Measurements from ENCODE around the gene LTBP4.
"Not testable (repeated sequence)": the region's sequence is repeated elsewhere in the genome, so short reads cannot be mapped to it uniquely, and the experiment has no call there.

LTBP4 gene, protein sequence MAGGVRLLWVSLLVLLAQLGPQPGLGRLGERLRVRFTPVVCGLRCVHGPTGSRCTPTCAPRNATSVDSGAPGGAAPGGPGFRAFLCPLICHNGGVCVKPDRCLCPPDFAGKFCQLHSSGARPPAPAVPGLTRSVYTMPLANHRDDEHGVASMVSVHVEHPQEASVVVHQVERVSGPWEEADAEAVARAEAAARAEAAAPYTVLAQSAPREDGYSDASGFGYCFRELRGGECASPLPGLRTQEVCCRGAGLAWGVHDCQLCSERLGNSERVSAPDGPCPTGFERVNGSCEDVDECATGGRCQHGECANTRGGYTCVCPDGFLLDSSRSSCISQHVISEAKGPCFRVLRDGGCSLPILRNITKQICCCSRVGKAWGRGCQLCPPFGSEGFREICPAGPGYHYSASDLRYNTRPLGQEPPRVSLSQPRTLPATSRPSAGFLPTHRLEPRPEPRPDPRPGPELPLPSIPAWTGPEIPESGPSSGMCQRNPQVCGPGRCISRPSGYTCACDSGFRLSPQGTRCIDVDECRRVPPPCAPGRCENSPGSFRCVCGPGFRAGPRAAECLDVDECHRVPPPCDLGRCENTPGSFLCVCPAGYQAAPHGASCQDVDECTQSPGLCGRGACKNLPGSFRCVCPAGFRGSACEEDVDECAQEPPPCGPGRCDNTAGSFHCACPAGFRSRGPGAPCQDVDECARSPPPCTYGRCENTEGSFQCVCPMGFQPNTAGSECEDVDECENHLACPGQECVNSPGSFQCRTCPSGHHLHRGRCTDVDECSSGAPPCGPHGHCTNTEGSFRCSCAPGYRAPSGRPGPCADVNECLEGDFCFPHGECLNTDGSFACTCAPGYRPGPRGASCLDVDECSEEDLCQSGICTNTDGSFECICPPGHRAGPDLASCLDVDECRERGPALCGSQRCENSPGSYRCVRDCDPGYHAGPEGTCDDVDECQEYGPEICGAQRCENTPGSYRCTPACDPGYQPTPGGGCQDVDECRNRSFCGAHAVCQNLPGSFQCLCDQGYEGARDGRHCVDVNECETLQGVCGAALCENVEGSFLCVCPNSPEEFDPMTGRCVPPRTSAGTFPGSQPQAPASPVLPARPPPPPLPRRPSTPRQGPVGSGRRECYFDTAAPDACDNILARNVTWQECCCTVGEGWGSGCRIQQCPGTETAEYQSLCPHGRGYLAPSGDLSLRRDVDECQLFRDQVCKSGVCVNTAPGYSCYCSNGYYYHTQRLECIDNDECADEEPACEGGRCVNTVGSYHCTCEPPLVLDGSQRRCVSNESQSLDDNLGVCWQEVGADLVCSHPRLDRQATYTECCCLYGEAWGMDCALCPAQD (N-terminal part only)

GRCh38 chr19:40601134-40601974 is at the start of gene LTBP4:
LTBP4 (plus strand) TSS chr19:40601369; CDS start chr19:40601388, 19 bp downstream.
- DNase-seq, result no peak

GRCh38 chr19:40552848-40553247 is 48.3 kb upstream of the LTBP4 start:
- DNase-seq, result no peak

DNA sequence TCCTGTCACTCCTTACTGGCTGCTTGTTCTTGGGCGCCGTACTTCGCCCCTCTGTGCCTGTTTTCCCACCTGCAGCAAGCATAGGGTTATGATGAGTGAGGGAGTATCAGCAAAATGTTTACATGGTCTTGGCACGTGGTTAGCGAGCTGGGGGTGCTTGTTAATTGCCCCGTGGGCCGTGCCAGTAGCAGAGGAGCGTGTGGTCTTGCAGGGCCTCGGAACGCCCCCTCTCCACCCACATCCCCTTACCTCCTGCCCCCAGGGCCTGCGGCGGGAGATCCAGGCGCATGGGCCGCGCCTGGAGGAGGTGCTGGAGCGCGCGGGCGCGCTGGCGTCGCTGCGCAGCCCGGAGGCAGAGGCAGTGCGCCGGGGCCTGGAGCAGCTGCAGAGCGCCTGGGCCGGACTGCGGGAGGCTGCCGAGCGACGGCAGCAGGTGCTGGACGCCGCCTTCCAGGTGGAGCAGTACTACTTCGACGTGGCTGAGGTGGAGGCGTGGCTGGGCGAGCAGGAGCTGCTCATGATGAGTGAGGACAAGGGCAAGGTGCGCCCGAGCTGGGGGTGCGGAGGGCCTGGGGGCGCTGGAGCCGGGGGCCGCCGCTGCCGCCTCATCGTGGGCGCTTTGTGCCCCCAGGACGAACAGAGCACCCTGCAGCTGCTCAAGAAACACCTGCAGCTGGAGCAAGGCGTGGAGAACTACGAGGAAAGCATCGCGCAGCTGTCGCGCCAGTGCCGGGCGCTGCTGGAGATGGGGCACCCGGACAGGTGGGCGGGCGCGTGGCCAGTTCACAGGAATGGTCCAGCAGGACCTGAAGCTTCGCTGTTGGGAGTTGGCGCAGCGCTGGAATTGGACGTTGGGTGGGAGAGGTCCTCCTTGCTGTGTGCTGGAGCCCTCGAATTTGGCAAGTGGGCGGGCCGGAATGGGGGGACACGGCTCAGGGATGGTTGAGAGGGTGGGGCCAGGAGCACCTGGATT is 47.0 kb upstream of the LTBP4 start:
- DNase-seq, result no peak

- DNase-seq, result no peak
Measured at GRCh38 chr19:40555978-40556689, 45.0 kb upstream of the LTBP4 start.

DNA sequence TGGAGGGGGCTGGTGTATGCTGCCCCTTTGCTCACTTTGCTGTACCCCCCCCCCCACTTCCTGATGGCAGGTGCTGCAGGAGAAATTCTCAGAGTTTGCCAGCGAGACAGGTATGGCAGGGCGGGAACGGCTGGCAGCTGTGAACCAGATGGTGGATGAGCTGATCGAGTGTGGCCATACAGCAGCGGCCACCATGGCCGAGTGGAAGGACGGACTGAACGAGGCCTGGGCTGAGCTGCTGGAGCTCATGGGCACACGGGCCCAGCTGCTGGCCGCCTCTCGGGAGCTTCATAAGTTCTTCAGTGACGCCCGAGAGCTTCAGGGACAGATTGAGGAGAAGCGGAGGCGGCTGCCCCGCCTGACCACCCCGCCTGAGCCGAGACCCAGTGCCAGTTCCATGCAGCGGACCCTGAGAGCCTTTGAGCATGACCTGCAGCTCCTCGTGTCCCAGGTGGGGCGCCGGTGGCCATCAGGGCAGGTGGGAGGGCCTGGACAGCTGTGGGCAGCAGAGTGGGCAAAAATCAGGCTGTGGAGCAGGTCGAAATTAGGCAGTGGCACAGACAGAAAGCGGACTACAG is 44.1 kb upstream of the LTBP4 start:
- DNase-seq, result no peak

DNA sequence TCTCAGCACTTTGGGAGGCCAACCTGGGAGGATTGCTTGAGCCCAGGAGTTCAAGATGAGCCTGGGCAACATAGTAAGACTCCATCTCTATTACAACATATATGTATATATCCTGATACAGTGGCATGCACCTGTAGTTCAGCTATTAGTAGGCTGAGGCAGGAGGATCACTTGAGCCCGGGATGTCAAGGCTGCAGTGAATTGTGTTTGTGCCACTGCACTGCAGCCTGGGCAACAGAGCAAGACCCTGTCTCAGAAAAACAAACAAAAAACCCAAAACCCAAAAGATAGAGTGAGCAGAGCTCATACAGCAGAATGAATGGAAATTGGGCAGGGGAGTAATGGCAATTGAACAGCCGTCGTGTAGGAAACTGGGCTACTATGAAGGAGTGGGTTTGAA is 41.8 kb upstream of the LTBP4 start:
- DNase-seq, result no peak

GRCh38 chr19:40560092-40560507 is 41.1 kb upstream of the LTBP4 start:
- no peak for DNase-seq

DNA sequence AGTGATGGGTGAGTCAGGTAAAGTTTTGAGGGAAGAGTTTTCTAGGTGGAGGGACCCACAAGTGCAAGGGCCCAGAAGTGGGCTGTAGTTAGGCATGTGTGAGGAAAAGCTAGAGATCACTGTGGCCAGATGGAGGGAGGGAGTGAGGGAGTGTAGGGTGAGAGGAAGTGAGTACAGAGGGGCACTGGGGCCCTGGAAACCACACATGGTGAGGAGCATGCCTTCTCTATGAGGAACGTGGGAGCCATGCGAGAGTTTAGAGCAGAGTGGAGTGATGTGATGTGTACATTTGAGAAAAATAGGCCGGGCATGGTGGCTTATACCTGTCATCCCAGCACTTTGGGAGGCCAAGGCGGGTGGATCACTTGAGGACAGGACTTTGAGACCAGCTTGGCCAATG is 39.2 kb upstream of the LTBP4 start:
- no peak for DNase-seq

GRCh38 chr19:40564535-40564934 is 36.6 kb upstream of the LTBP4 start:
- DNase-seq, result not testable (repeated sequence)

DNA sequence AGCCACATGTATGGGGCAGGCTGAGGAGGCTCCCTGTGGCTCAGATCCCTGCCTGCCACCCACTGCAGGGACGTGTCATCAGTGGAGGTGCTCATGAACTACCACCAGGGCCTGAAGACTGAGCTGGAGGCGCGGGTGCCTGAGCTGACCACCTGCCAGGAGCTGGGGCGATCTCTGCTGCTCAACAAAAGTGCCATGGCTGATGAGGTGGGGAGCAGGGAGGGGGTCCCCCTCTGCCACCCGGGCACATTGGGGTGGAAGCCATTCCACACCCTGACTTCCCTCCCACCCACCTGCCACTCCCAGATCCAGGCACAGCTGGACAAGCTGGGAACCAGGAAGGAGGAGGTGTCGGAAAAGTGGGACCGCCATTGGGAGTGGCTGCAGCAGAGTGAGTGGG is 35.8 kb upstream of the LTBP4 start:
- no peak for DNase-seq

DNA sequence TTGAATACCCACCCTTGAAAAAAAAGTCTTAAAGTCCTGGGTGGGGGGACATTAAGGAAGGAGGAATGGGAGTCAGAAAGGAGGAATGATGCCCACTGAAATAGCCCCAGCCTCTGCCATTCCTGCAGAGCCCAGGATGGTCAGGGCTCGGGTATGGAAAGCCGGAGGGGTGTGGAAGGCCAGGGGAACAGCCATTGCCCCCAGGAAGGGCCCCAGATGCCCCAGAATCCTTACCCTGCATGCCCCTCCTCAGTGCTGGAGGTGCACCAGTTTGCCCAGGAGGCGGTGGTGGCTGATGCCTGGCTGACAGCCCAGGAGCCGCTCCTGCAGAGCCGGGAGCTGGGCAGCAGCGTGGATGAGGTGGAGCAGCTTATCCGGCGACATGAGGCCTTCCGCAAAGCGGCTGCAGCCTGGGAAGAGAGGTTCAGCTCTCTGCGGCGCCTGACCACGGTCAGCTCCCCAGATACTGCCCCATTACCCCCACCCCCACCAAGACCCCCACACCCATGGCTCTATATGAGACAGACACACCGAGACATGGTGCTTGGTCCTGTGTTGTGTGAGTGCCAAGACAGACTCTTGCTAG is 35.2 kb upstream of the LTBP4 start:
- no peak for DNase-seq

- DNase-seq, result no peak
Measured at GRCh38 chr19:40567040-40567749, 34.0 kb upstream of the LTBP4 start.

DNA sequence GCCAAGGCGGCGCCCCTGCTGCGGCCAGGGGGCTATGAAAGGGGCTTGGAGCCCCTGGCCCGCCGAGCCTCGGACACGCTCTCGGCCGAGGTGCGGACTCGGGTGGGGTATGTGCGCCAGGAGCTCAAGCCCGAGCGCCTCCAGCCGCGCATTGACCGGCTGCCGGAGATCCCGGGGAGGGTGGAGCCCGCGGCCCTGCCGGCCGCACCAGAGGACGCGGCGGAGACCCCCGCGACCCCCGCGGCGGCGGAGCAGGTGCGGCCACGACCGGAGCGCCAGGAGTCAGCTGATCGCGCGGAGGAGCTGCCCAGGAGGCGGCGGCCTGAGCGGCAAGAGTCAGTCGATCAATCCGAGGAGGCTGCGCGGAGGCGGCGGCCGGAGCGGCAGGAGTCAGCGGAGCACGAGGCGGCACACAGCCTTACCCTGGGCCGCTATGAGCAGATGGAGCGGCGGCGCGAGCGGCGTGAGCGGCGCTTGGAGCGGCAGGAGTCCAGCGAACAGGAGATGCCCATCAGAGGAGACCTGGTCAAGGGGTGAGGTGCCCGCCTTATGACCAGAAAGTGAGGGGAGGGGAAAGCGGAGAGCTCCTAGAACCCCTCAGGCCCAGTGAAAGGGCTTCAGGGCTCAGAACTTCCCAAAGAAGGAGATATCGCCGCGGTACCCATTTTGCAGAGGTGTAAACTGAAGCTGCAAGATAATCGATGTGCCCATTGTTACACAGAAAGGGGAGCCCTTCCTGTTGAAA is 33.2 kb upstream of the LTBP4 start:
- no peak for DNase-seq

GRCh38 chr19:40570313-40571004 is 30.7 kb upstream of the LTBP4 start:
- DNase-seq, result peak; percentile 87

DNA sequence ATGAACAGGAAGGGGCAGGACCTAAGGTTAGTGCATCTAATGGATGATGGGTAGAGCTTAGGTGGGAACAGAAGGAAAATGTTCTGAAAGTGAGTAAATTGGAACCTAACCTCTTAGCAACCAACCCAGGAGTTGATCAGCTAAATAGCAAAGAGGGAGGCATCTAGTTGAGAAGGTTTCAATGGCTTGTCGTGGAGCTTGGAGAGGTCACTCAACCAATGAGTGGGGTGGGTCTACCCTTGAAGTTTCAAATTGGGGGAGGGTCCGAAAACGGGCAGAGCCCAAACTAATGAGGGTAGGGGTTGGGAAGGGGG is 30.2 kb upstream of the LTBP4 start:
- DNase-seq, result no peak

DNA sequence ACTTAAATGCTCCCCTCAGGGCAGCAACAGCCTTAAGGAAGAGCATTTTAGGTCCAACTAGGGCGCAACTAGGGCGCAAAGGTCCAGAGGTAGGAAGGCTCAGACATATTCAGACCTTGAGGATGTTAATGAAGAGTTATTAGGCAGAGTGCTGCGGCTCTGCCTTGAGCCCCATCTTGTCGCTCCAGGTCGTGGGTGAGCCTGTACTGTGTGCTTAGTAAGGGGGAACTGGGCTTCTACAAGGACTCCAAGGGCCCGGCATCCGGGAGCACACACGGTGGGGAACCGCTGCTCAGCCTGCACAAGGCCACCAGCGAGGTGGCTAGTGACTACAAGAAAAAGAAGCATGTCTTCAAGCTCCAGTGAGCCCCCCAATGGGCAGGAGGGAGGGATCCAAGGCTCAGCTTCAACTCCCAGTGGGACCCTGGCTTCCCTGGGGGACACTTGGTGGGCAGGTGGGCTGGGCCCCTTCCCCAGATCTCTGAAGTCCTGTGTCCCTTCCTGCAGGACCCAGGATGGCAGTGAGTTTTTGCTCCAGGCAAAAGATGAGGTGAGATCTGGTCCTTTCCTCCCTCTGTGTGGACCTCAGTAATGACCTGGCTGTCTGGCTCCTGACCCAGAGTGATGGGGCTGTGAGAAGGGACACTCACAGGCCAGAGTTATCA is 29.2 kb upstream of the LTBP4 start:
- no peak for DNase-seq

- DNase-seq, result no peak
Measured at GRCh38 chr19:40575326-40575725, 25.8 kb upstream of the LTBP4 start.
